HepG2 (cell line): ENCODE measurements around the gene CRYBB2. TPM values are rescaled to one million over a fixed set of nuclear protein-coding genes. Genes with fewer than 3 reads are reported as not detected.
"Not testable (repeated sequence)": the region's sequence is repeated elsewhere in the genome, so short reads cannot be mapped to it uniquely, and the experiment has no call there.

Experiments
- ATAC-seq: fragments of 200-7000 bp; cut with Tn5 transposase; 3 replicates; pipeline ENCODE4 v1.9.1; 2020; ENCODE audit warnings: mild to moderate bottlenecking, moderate library complexity
- BruUV-seq: library from RNA; stranded (reverse); fragments of 400-500 nt; replicated peaks from 2 replicates; lab custom pipeline; 2021; lab: Mats Ljungman, UMichigan
- CTCF ChIA-PET: fragments of 300-600 bp; formaldehyde crosslinking; extraction: SDS; loops from one replicate; lab custom pipeline; 2021; ENCODE audit warnings: low total read pairs, inconsistent platforms, low intra/inter-chr PET ratio; lab: Yijun Ruan, JAX
- POLR2A ChIA-PET: fragments of 350-600 bp; sonication (Branson Sonifier 250); formaldehyde crosslinking; loops from one replicate; lab custom pipeline; 2020; ENCODE audit warnings: antibody characterized with exemption, inconsistent platforms; lab: Yijun Ruan, JAX
- DNase-seq: peaks from one replicate; pipeline ENCODE4 v3.0.0-alpha.2; 2015; ENCODE audit warnings: low spot score
- FAIRE-seq: peaks from 3 replicates; lab custom pipeline; 2011; peaks lifted over from hg19 to GRCh38; lab: Jason Lieb, UNC
- H2AFZ ChIP-seq: one replicate; pipeline ENCODE4 v1.6.1; 2011; ENCODE audit warnings: low read length, inconsistent platforms
- H3K27ac ChIP-seq: fragments of 300-600 bp; 3 replicates; pipeline ENCODE4 v1.8.0; 2011; ENCODE audit warnings: mixed run types, mild to moderate bottlenecking, mixed read lengths, low read length, inconsistent platforms; ENCODE audit not compliant: insufficient read depth; ENCODE audit errors: extremely low read length
- H3K27me3 ChIP-seq, 2 experiments: fragments of 200-600 bp in 1 of 2; 2 replicates in 1 of 2; 3 replicates in 1 of 2; pipeline versions ENCODE4 v1.6.0 to v1.8.0; 2011; ENCODE audit warnings: low read length in 2 of 2, mild to moderate bottlenecking in 2 of 2, moderate library complexity in 2 of 2, inconsistent platforms in 1 of 2; ENCODE audit not compliant: insufficient read depth in 2 of 2, control insufficient read depth in 1 of 2
- H3K36me3 ChIP-seq, 2 experiments: fragments of 200-600 bp in 1 of 2; replicated peaks in 1 of 2; 2 replicates in 1 of 2; 3 replicates in 1 of 2; pipeline versions ENCODE4 v1.5.1 to v1.8.0; 2011; ENCODE audit warnings: low read length in 2 of 2, inconsistent platforms in 1 of 2; ENCODE audit not compliant: insufficient read depth in 2 of 2, control insufficient read depth in 1 of 2
- H3K4me1 ChIP-seq: 2 replicates; pipeline ENCODE4 v1.5.1; 2012; ENCODE audit warnings: low read length, inconsistent platforms; ENCODE audit not compliant: insufficient read depth
- H3K4me2 ChIP-seq: 2 replicates; pipeline ENCODE4 v1.6.0; 2011; ENCODE audit warnings: low read depth, low read length, inconsistent platforms
- H3K4me3 ChIP-seq, 3 experiments: fragments of 200-600 bp in 1 of 3; sonication (generic), shearing (Covaris generic) in 1 of 3; replicated peaks in 1 of 3; 2 replicates each; pipeline ENCODE4 v1.5.1; 2011 to 2016; ENCODE audit warnings: low read length in 3 of 3, inconsistent platforms in 2 of 3, low read depth in 2 of 3, mild to moderate bottlenecking in 2 of 3, control low read depth in 1 of 3, mixed read lengths in 1 of 3; ENCODE audit not compliant: insufficient read depth in 1 of 3
- H3K79me2 ChIP-seq: one replicate; pipeline ENCODE4 v1.6.1; 2011; ENCODE audit warnings: low read length, inconsistent platforms; ENCODE audit not compliant: insufficient read depth
- H3K9ac ChIP-seq: 2 replicates; pipeline ENCODE4 v1.6.0; 2011; ENCODE audit warnings: mild to moderate bottlenecking, low read depth, low read length, inconsistent platforms; ENCODE audit not compliant: insufficient read depth
- H3K9me3 ChIP-seq: 2 replicates; pipeline ENCODE4 v1.5.1; 2012; ENCODE audit warnings: mild to moderate bottlenecking, low read length
- H4K20me1 ChIP-seq: 2 replicates; pipeline ENCODE4 v1.6.0; 2011; ENCODE audit warnings: inconsistent platforms, mild to moderate bottlenecking, low read length, moderate library complexity; ENCODE audit not compliant: insufficient read depth
- BCL6 ChIP-seq: IDR thresholded peaks from 2 replicates; pipeline ENCODE4 v1.6.1; 2016; ENCODE audit warnings: missing genetic modification reagents, missing compliant biosample characterization
- RARA ChIP-seq: IDR thresholded peaks from 2 replicates; pipeline ENCODE4 v1.6.1; 2016; ENCODE audit warnings: missing genetic modification reagents, missing compliant biosample characterization
- RFX5 ChIP-seq: IDR thresholded peaks from 2 replicates; pipeline ENCODE4 v1.6.1; 2011; ENCODE audit warnings: low read depth, low read length, improper control_type of control experiment
- RXRA ChIP-seq: sonication (generic); formaldehyde crosslinking; IDR thresholded peaks from 2 replicates; pipeline ENCODE4 v1.5.1; 2020; ENCODE audit warnings: missing genetic modification reagents
- SALL1 ChIP-seq: sonication (generic); formaldehyde crosslinking; IDR thresholded peaks from 2 replicates; pipeline ENCODE4 v1.8.0; 2022; ENCODE audit warnings: mild to moderate bottlenecking, missing genetic modification reagents
- SKI ChIP-seq: fragments of 450-650 bp; IDR thresholded peaks from one replicate; pipeline ENCODE4 v1.6.1; 2018; ENCODE audit warnings: mild to moderate bottlenecking; ENCODE audit not compliant: partially characterized antibody
- SOX13 ChIP-seq, 3 experiments: fragments of 450-650 bp in 1 of 3; sonication (generic) in 1 of 3; formaldehyde crosslinking in 1 of 3; IDR thresholded peaks in 2 of 3; conservative IDR thresholded peaks in 1 of 3; 2 replicates each; pipeline versions ENCODE4 v1.5.0 to v1.6.1; 2016 to 2020; ENCODE audit warnings: antibody characterized with exemption in 1 of 3, mild to moderate bottlenecking in 1 of 3, missing compliant biosample characterization in 1 of 3, missing genetic modification reagents in 1 of 3, moderate library complexity in 1 of 3
- WGBS: methylation state at CpG from one replicate; pipeline ENCODE4 v1.1.6; 2017; ENCODE audit warnings: low lambda C conversion rate; 5-methylcytosine and 5-hydroxymethylcytosine counted together
- in situ Hi-C: cut with HindIII; loops from 2 replicates; pipeline ENCODE4 v1.10.0; 2017; ENCODE audit warnings: low pct_unique_long_range_greater_than_20kb; ENCODE audit not compliant: extremely low pct_ligation_motif_present
- intact Hi-C: fragments of 100-400 bp; cut with micrococcal nuclease; formaldehyde crosslinking; loops from one replicate; pipeline ENCODE4 v1.10.0; 2022; ENCODE audit not compliant: unreplicated experiment
- polyA plus RNA-seq, 8 experiments: library from polyadenylated mRNA; depleted of rRNA in 3 of 8; stranded (reverse) in 7 of 8; unstranded in 1 of 8; fragments of >200 nt; fragmentation: Illumina TruSeq in 4 of 8; extraction: Trizol in 4 of 8; gene quantifications; 2 replicates each; pipeline versions ENCODE4 v1.2.1 to v1.2.3, GENCODE V29; 2011 to 2016; ENCODE audit warnings: low read depth in 4 of 8, missing spikeins in 1 of 8, mixed read lengths in 1 of 8; ENCODE audit not compliant: insufficient read depth in 1 of 8
- total RNA-seq, 5 experiments: library from RNA; depleted of rRNA; stranded (reverse); fragments of >200 nt; fragmentation: Illumina TruSeq; extraction: Trizol; gene quantifications; 2 replicates each; pipeline ENCODE4 v1.2.3, GENCODE V29; 2016; ENCODE audit warnings: low read depth in 1 of 5

Gene CRYBB2
- total and polyA plus RNA-seq, 2 of the 13 experiments (the other 11 are each of a cell fraction or from before 2014, with no cell fraction given) = 0.11 to 0.18 TPM

GRCh38 chr22:25238058-25238457, 18.6 kb downstream of the CRYBB2 start:
- H3K4me1 ChIP-seq, H3K4me3 ChIP-seq, FAIRE-seq, BruUV-seq, H3K9me3 ChIP-seq, POLR2A ChIA-PET, H3K4me2 ChIP-seq, CTCF ChIA-PET, ATAC-seq, H3K36me3 ChIP-seq, H3K79me2 ChIP-seq, H3K27ac ChIP-seq, H2AFZ ChIP-seq, H4K20me1 ChIP-seq, H3K9ac ChIP-seq, DNase-seq: not testable (repeated sequence)
- intact Hi-C loops (loop anchor here (5.0 kb wide), 1 partner anchor 74 kb away; no protein-coding TSS in a partner anchor), in situ Hi-C loops (loop anchor here (5.0 kb wide), 1 partner anchor 94 kb away; no protein-coding TSS in a partner anchor)
- 8% methylated on average over 6 of the region's 9 CpGs for WGBS
- TF ChIP-seq RFX5 = peak; percentile 86
- H3K27me3 ChIP-seq = peaks cover 2 to 22% of the 10 kb centered on the region in 2 experiments; a peak in 1 of 5 replicates

GRCh38 chr22:25255169-25255568, 35.7 kb downstream of the CRYBB2 start:
- TF ChIP-seq SKI (peak; percentile 95), RXRA (CRISPR knock-in tag) (peak; percentile 34; the same call in 1 of the 2 replicates), SALL1 (peak; percentile 11; the same call in 1 of the 2 replicates), BCL6 (CRISPR knock-in tag) (peak; percentile 66; the same call in 1 of the 2 replicates), SOX13 (CRISPR knock-in tag; conservative IDR thresholded peaks at IDR 0.05 in 1 of 2, IDR thresholded peaks at IDR 0.05 in 1 of 2) (0 out of 4 replicates have a peak, but pooled peaks of 1 of the 2 experiments have one; percentile 19), RARA (peak; percentile 79)
- H3K9ac ChIP-seq; H3K27me3 ChIP-seq; H3K36me3 ChIP-seq; H3K4me3 ChIP-seq; in situ Hi-C loops; H3K79me2 ChIP-seq; POLR2A ChIA-PET; BruUV-seq; H3K27ac ChIP-seq; CTCF ChIA-PET; intact Hi-C loops; H2AFZ ChIP-seq; H3K4me2 ChIP-seq; H3K9me3 ChIP-seq; H3K4me1 ChIP-seq; DNase-seq; H4K20me1 ChIP-seq; TF ChIP-seq SOX13 (IDR thresholded peaks at IDR 0.05): not testable (repeated sequence)
- no CpG with 5 or more reads among the region's 1 CpG for WGBS
- ATAC-seq = peak; percentile 89
- peak; percentile 46 for FAIRE-seq

- POLR2A ChIA-PET, H3K27ac ChIP-seq, FAIRE-seq, H3K9ac ChIP-seq, H3K27me3 ChIP-seq, H3K36me3 ChIP-seq, H2AFZ ChIP-seq, H3K4me1 ChIP-seq, intact Hi-C loops, DNase-seq, H4K20me1 ChIP-seq, CTCF ChIA-PET, H3K4me3 ChIP-seq, ATAC-seq, BruUV-seq, H3K4me2 ChIP-seq, H3K79me2 ChIP-seq, in situ Hi-C loops: not testable (repeated sequence)
- WGBS = 5% methylated on average over 4 of the region's 4 CpGs
- H3K9me3 ChIP-seq = peaks cover 15% of the 10 kb centered on the region
Observed at GRCh38 chr22:25267567-25267966, 48.1 kb downstream of the CRYBB2 start.
